Endometrial microvascular endothelial cells (primary cell): ENCODE measurements around the gene CTAGE15. TPM values are rescaled to one million over a fixed set of nuclear protein-coding genes. Genes with fewer than 3 reads are reported as not detected.
"Not testable (repeated sequence)": the region's sequence is repeated elsewhere in the genome, so short reads cannot be mapped to it uniquely, and the experiment has no call there.

ENCODE experiments used
- in situ Hi-C: cut with HindIII; loops from 2 replicates; pipeline ENCODE4 v1.10.0; 2017; ENCODE audit warnings: low sequenced_read_pairs, low pct_unique_long_range_greater_than_20kb; ENCODE audit errors: inconsistent ontology term
- total RNA-seq: library from RNA; depleted of rRNA; stranded (reverse); fragments of >200 nt; gene quantifications from one replicate; pipeline ENCODE4 v1.2.3, GENCODE V29; 2015; ENCODE audit errors: inconsistent ontology term

The CTAGE15 gene, protein sequence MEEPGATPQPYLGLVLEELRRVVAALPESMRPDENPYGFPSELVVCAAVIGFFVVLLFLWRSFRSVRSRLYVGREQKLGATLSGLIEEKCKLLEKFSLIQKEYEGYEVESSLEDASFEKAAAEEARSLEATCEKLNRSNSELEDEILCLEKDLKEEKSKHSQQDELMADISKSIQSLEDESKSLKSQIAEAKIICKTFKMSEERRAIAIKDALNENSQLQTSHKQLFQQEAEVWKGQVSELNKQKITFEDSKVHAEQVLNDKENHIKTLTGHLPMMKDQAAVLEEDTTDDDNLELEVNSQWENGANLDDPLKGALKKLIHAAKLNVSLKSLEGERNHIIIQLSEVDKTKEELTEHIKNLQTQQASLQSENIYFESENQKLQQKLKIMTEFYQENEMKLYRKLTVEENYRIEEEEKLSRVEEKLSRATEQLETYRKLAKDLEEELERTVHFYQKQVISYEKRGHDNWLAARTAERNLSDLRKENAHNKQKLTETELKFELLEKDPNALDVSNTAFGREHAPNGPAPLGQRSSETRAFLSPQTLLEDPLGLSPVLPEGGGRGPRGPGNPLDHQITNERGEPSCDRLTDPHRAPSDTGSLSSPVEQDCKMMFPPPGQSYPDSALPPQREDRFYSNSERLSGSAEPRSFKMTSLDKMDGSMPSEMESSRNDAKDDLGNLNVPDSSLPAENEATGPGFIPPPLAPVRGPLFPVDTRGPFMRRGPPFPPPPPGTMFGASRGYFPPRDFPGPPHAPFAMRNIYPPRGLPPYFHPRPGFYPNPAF
- total RNA-seq: not detected

DNA sequence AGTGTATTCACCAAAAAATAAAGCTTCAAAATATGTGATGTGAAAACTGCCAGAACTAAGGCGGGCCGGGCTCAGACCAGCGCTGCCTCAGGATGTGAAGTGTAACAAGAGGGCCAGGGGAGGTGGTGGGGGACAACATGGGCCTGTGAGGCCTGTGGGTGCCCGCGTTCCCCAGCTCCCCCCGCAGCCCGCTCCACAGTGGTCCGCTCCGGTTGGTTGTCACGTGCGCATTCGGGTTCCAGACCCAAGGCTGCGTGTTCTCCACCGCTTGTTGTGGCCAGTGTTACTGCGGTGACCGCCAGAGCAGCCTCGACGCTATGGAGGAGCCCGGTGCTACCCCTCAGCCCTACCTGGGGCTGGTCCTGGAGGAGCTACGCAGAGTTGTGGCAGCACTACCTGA lies at the start of gene CTAGE15:
CTAGE15 (plus strand) TSS at position 301 of the 400 bp plus-strand sequence; CDS start at position 318, 17 bp downstream.
- in situ Hi-C loops: not testable (repeated sequence)

DNA sequence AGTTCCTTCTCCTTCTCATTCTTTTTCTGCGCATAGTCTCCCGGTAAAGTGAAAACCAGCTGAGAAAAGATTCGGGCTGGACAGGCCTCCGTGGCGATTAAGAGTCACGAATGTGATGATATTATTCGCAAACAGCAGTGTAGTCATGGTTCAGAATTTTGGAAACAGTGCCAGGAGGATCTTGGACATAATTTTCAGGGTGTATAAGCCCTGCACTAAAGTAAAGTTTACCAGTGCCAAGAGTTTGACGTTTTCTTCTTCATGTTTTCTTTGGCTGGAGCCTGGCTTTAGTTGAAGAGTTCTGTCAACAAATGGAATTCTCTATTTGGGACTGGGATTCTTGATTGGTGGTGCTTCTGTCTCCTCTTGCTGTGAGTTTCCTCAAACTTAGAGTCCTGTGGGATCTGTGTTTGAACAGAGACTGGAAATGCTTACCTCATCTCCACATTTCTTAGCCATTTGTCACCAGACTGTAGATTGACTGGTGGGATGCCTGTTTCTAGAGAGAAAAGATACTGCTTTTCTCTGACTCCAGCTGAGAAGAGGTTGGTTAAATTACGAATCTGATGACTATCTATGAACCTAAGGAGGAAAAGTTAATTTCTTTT lies 49.2 kb upstream of the CTAGE15 start:
- in situ Hi-C loops: not testable (repeated sequence)

DNA sequence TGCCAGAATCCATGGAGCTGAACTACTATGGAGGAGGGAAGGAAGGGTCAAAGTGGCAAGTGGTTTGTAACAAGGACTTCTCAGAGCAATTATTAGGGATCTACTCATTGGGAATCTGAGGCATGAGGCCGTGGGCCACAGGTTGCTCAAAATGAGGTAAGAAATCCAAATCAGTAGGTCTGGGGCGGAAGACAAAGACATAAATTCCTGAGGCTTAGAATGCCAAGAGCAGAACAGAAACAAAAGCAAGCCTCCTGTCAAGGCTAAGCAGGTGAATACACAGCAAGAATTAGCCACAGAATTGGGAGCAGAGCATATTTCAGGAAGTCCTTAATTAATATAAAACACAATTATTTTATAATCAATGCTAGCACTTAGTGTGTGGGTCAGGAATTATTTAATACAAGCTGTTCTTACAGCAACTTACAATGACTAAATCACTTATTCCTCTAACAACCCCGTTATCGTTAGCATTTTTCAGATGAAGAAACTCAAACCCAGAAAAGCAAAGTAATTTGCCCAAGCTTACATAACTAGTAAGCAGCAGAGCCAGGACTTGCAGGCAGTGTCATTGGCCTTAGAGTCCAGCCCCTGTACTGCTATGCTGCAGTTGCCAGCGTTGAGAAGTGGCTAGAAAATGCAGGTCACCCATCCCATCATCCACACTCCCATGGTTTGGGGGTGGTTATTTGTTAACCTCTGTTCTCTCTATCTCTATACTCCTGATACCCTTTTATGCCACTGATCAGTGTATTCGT lies 40.3 kb upstream of the CTAGE15 start:
- in situ Hi-C loops: not testable (repeated sequence)

DNA sequence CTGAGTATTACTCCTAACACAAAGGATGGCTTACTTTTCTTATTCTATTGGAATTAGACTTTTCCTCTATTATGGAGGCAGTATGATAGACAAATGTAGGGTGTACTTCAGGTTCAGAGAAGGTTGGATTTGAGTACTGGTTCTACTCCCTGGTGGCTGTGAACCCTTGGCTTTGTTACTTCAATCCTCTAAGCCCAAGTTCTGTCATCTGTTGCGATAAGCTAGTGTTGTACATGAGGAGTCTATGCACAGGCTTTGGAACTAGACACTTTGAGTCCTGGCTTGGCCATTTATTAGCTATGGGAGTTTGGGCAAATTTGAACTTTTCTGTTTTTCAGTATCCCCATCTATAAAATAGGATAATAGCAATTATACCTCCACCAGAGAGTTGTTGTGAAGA lies 39.7 kb upstream of the CTAGE15 start:
- in situ Hi-C loops: not testable (repeated sequence)

DNA sequence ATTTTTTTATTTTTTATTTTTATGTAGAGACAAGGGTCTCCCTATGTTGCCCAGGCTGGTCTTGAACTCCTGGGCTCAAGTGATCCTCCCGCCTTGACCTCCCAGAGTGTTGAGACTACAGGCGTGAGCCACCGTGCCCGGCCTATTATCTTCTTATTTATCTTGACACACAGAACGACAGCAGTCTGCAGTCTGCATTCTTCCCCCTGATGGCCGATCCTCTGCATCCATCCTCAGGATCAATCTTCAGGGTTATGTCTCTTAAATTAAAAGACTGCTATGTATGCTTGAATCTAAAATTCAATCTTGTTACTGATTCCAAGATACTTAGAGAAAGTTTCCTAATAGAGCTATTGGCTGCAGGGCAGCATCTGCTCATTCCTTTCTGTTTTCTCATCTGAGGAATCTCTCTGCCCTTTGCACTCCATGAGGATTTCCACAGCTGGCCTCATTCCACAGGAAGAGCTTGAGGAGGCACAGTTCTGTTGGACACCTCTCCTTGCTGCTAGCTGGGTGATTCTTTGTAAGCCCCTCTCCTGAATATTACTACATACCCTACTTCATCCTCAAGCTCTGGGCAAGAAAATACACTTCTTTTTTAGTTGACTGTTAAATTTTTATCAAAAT lies 38.3 kb upstream of the CTAGE15 start:
- in situ Hi-C loops: not testable (repeated sequence)

DNA sequence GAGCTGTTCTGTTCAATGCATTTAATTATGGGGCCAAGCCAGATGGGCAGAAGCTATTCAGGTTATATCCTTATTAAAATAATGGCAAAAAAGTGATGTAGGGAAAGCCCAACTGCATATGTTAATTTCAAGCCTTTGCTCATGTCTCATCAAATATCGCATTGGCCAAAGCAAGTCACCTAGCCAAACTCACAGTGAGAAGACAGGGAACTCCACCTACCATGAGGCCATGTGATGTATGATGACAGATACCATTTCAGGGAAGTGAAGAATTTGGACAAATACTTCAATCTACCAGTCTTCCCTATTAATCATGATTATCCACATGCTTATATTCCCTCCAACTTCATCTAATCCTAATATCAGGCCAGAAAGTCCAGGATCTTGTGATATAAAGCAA lies 35.2 kb upstream of the CTAGE15 start:
- in situ Hi-C loops: not testable (repeated sequence)

DNA sequence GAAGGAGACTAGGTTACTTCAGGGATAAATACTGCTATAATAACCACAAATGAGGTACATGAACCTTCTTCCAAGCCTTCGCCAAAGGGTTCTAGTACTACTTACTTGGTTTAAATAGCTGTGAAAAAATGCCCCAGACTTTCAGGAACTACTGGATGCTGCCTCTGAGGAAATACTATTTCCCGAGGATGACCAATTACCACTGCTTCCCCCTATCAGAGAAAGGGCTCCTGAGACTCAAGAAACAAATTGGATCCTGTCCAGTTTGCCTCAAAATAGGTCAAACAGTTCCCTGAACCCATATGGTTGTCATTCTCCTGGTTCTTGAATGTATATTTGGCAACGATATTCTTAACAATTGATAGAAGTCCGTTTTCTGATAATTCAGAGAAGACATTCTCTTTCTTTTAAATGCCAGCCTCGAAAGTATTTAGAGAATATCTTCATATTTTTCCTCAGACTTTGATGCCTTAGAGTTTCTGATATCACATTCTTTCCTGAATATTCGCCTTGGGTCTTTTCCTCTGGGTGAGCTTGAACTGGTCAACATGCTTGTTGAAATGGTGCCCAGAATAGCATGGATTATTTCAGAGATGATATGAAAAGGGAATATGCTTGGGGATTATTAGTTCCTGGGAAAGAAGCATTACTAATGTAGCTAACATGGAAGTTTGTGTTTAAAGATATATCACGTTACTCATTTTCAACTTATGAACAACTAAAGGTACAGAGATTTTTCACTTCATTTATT lies 28.1 kb upstream of the CTAGE15 start:
- in situ Hi-C loops: not testable (repeated sequence)

DNA sequence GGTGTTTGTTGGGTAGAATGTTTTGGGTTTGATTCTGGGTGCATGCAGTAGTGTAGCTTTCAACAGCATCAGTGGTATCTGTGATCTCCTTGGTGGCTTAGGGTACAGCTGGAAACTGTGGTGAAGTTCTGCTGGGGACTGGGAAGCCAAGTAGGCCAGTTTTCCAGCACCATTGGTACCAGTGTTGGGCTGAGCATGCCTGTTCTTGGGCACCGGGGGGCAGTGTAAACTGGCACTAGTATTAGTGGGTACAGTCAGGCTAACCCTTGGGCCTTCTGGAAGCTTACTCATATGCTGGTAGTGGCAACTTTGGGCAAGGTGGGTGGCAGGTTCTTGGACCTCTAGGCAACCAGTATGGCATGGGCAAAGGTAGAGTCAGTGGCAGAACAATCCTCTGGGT lies 15.6 kb upstream of the CTAGE15 start:
- in situ Hi-C loops: not testable (repeated sequence)

DNA sequence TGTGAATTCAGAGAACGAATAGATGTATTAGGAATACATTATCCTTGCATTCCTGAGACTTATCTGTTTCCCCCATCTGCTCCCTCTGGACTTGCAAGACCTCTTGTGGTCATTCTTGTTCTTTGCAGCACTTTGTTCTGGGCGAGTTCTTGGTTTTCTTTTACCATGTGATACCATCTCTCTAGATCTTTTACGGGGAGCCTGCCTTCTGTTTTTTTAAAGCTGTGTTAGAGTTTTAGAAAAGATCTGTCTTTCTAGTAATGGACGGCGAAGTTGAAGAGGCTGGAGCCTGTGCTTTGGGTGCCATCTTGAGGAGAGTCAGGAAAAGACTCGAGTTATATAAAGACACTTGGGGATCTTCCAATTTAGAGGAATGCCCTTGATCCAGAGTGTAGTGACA lies 8.3 kb upstream of the CTAGE15 start:
- in situ Hi-C loops: not testable (repeated sequence)

DNA sequence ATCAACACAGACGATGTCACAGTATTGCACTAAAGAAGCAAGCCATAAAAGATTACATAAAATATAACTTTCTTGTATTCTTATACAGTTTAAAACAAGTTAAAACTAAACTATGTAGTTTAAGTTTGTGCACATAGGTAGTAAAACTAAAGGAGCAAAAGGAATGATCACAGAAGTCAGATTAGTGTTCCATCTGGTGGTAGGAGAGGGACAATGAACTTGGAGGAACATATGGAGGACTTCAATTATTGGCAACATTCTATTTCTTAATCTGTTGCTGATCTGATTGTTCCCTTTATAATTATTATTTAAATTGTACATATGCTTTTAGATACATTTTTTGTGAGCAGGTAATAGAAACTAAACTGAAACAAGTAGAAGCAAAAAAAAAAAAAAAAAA lies 5.6 kb upstream of the CTAGE15 start:
- in situ Hi-C loops: not testable (repeated sequence)

DNA sequence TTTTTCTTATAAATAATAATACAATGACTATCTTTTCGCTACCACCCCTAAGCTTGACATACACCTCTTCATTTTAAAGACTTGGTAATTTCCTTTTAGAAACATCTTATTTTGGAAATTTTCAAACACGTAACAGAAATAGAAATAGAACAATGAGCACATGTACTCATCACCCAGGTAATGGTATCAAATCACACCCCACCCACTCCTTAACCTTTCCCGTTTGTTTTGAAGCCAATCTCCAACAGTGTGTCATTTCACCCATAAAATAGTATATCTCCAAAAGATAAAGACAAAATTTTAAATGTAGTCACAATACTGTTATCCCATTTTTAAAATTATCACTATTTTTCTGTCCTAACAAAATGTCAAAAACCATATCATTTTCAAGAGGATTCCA lies 16.6 kb downstream of the CTAGE15 start:
- in situ Hi-C loops: not testable (repeated sequence)

DNA sequence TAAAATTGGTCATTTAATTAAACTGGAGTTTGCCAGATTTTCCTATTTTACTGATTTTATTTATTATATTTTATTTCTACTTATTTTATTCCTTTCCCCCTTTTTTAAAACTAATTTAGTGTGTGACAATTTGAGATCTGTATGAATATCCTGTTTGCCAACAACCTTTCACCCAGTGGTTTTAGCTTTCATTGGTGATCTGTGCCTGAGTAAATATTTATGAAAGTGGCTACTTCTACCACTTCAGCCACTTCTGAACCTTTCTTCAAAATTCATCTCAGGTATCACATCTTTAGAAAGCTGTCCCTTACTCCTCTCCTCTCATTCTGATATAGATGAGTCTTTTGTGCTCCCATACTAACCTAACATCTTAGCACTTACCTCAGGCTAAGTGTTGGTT lies 18.3 kb downstream of the CTAGE15 start:
- in situ Hi-C loops: not testable (repeated sequence)

DNA sequence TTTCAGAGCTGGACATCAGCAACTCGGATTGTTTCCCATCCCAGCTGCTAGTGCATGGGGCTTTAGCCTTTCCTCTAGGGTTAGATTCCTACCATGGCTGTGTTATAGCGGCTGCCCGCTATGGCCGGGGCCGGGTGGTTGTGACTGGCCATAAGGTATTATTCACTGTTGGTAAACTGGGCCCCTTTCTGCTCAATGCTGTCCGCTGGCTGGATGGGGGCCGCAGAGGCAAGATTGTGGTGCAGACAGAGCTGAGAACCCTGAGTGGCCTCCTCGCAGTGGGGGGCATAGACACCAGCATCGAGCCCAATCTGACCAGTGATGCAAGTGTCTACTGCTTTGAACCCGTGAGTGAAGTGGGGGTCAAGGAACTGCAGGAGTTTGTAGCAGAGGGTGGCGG lies 26.5 kb downstream of the CTAGE15 start:
- in situ Hi-C loops: not testable (repeated sequence)

DNA sequence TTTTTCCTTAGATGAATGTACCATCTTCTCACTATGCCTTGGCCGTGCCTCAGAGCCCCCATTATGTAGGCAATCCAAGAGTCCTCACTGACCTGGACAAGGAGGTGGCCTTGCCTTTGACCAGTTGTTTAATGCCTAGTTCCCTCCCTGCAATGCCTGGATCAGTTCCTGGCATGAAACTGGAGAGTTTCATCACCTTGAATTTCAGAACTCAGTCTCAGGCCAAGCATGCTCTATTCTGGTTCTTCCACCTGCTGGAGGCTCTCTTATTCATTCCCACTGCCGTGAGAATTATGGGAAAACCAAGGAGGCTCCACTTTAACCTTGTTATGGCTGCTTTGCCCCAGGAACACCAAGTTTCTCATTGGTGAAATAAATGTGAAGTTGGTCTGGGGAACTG lies 31.9 kb downstream of the CTAGE15 start:
- in situ Hi-C loops: not testable (repeated sequence)

DNA sequence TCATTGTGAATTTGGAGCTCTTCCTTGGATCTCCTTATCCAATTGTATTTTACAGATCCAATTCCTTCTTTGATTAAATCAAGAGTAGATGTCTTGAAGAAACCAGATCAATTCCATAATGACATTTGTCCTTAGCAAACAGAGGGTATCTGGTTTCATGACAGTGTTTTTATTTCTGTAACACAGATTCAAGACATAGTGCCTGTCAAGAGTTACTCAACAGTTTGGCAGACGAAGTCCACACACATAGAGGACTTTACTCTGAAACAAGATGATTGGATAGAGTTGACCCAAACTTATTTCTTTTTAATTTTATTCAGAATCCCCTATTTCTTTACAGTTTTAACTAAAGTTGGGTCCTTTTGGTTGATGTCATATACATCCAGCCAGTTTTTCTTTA lies 34.5 kb downstream of the CTAGE15 start:
- in situ Hi-C loops: not testable (repeated sequence)

DNA sequence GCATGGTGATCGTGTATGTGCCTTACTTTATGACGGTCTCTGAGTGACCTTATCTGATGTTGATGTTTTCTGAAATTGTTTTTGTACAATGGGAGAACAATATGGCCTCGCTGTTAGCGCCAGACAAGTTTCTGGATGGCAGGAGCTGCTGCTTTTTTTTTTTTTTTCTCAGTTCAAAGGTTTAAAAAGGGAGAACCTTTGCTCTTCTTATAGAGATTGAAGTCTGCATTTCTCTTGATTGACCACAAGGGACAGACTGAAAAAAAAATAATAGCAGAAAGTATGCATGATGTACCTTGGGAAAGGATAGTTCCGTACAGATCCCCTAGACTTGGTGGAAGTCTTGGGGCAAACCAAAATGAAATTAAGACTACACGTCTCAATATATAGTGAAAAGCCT lies 43.9 kb downstream of the CTAGE15 start:
- in situ Hi-C loops: not testable (repeated sequence)

DNA sequence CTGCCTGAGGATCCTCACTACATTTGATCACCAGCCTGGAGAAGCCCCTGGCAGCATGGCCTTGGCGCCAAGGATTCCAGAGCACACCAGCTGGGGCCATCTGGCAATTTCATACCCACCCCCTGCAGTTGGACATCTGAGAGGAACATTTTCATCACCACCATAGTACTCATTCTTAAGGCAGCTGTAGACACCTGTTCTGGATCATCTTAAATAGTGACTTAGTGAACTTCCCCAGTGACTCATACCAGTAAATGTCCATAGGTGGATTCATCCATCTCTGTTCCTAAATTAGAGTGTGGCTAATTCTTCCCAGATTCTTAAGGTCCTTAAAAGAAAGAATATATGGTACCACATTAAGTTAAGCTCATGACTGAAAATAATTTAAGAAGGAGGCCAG lies 45.6 kb downstream of the CTAGE15 start:
- in situ Hi-C loops: not testable (repeated sequence)

DNA sequence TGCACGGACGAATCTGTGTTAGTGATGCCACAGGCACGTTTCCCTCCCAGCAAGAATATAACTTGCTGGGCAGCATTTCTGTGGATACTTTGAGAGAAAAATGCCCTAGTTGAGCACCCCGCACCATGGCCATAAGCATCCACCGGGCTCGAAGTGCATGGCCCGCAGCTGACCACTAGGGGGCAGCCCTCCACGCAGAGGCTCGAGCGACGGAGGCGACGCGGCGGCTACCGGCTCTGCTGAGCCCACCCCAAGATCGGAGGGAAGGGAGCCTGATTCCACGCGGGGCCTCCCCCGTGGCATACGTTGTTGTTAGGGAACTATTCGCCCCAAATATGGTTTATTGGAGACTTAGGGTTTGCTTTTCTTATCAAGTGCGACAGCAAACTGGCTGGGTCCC lies 48.5 kb downstream of the CTAGE15 start:
- in situ Hi-C loops: not testable (repeated sequence)
